HFFc6 (cell line): Measurements from ENCODE around the gene NELFCD. TPM values are rescaled to one million over a fixed set of nuclear protein-coding genes. Genes with fewer than 3 reads are reported as not detected.

Experiments
- DNase-seq: peaks from one replicate; pipeline ENCODE4 v3.0.0-alpha.2; 2018
- H3K27ac Mint-ChIP-seq: 2 replicates; pipeline ENCODE4 v1.8.0; 2020; ENCODE audit warnings: mild to moderate bottlenecking, mixed read lengths
- H3K27me3 Mint-ChIP-seq: 2 replicates; pipeline ENCODE4 v1.8.0; 2021; ENCODE audit warnings: mild to moderate bottlenecking, moderate library complexity, mixed read lengths; ENCODE audit not compliant: insufficient read depth
- H3K36me3 Mint-ChIP-seq: 2 replicates; pipeline ENCODE4 v1.8.0; 2021; ENCODE audit warnings: low read depth, mixed read lengths
- H3K4me1 Mint-ChIP-seq: 2 replicates; pipeline ENCODE4 v1.8.0; 2020; ENCODE audit warnings: low read depth, mixed read lengths
- H3K4me3 Mint-ChIP-seq: 2 replicates; pipeline ENCODE4 v1.8.0; 2020; ENCODE audit warnings: mild to moderate bottlenecking, moderate library complexity, mixed read lengths
- H3K9me3 Mint-ChIP-seq: 2 replicates; pipeline ENCODE4 v1.8.0; 2020; ENCODE audit warnings: mild to moderate bottlenecking, mixed read lengths
- CTCF ChIP-seq: fragments of 200-600 bp; sonication (generic); IDR thresholded peaks from 2 replicates; pipeline ENCODE4 v1.5.0; 2021; ENCODE audit warnings: antibody characterized with exemption, mild to moderate bottlenecking
- long read RNA-seq: library from polyadenylated mRNA; unstranded; transcript quantifications from one replicate; pipeline ENCODE4 v2.0.0, GENCODE V29; 2019
- total RNA-seq, 6 experiments: library from RNA; stranded (reverse); fragmentation: NEBNext Ultra II Directional; extraction: Animal tissue kit (Norgen Biotek cat#: 25700); gene quantifications; 2 replicates in 1 of 6; 3 replicates in 5 of 6; pipeline ENCODE4 v1.2.3, GENCODE V29; 2021

Gene NELFCD
- 10 to 100 TPM; 52.3 to 64.0 (median 62.1) TPM for total RNA-seq
- long read RNA-seq, transcript NELFCD-213 (15 exons, 2,305 nt), result major isoform, 90 of 122 reads
- long read RNA-seq, partial matches to known transcripts, result 15 of 122 reads
- long read RNA-seq, other reads (novel, unspliced or antisense), result 17 of 122 reads

DNA sequence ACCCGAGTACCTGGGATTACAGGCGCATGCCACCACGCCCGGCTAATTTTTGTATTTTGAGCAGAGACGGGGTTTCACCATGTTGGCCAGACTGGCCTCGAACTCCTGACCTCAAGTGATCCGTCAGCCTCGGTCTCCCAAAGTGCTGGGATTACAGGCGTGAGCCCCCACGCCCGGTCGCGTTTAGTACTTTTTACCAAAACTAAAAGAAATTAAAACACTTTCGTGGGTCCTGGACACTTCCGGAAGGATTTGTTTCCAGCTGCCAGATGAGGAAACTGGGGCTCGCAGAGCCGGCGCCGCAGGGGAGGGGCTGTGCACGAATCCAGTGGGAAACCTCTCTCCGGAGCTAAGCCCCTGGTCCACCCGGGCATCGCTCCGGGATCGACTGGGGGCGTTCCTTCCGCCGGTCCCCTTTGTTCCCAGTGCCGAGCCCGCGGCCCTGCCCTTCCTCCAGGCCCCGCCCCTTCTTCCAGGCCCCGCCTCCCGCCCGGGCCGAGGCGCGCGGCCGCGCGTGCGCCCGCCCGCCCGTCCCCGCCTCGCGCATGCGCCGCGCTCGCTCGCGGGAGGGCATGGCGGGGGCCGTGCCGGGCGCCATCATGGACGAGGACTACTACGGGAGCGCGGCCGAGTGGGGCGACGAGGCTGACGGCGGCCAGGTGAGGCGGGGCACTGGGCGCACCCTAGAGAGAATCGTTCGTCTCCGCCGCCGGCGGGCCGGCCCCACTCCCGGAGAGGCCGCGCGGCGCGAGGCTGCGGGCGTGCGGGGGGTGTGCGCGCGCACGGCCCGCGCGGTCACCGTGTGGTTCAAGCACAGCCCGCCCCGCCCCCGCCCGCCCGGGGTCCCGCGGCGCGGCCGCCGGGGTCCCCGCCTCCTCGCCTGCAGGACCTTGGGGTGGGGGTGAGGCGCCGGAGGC is at the start of gene NELFCD:
Gene NELFCD (plus strand): TSS at position 546 of the 917 bp plus-strand sequence. CDS start 54 bp downstream, at position 600.
- Mint-ChIP-seq H3K27me3 (peaks cover 2% of the 10 kb centered on the region), H3K36me3 (peaks cover 7% of the 10 kb centered on the region), H3K4me3 (peak within 1 kb of the TSS; percentile 94), H3K4me1 (peaks cover 22% of the 10 kb centered on the region), H3K9me3 (no peaks in the 10 kb centered on the region; the same call in 1 of the 2 replicates), H3K27ac (peak within 1 kb of the TSS; percentile 68)
- no peak for TF ChIP-seq CTCF
- peak; percentile 59 for DNase-seq

- TF ChIP-seq CTCF, result no peak
- H3K4me3 Mint-ChIP-seq, result no peak overlapping the region
- H3K27ac Mint-ChIP-seq, result no peak overlapping the region
- no peaks in the 10 kb centered on the region for H3K36me3 Mint-ChIP-seq
- H3K9me3 Mint-ChIP-seq, result no peaks in the 10 kb centered on the region
- peaks cover 28% of the 10 kb centered on the region for H3K27me3 Mint-ChIP-seq
- H3K4me1 Mint-ChIP-seq, result no peaks in the 10 kb centered on the region
- DNase-seq, result no peak
Measured at GRCh38 chr20:58932170-58932569, 48.9 kb upstream of the NELFCD start.

- Mint-ChIP-seq H3K4me1 (no peaks in the 10 kb centered on the region), H3K36me3 (no peaks in the 10 kb centered on the region), H3K27ac (no peak overlapping the region), H3K4me3 (no peak overlapping the region), H3K9me3 (no peaks in the 10 kb centered on the region), H3K27me3 (peaks cover 8% of the 10 kb centered on the region)
- DNase-seq, result no peak
- TF ChIP-seq CTCF, result no peak
Measured at GRCh38 chr20:58938078-58938477, 43.0 kb upstream of the NELFCD start.

DNA sequence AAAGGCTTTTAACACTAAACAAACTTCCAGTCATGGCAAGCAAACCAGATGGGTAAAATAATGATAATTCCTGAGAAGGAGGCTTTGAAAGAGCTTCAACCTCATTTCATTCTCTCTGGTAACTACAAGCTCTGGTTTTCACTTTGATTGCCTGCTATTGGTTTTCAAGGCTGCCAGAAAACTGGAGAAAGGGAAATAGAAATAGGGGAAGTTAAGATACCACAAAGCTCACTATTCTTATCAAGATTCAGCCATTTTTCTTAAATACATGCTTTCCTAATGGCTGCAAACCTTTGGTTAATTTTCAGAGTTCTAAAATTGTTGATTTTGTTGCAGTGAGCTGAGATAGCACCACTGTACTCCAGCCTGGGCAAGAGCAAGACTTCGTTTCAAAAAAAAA is 42.5 kb upstream of the NELFCD start:
- DNase-seq, result no peak
- Mint-ChIP-seq H3K36me3 (no peaks in the 10 kb centered on the region), H3K4me1 (no peaks in the 10 kb centered on the region), H3K4me3 (no peak overlapping the region), H3K27ac (no peak overlapping the region), H3K9me3 (no peaks in the 10 kb centered on the region), H3K27me3 (peaks cover 8% of the 10 kb centered on the region)
- TF ChIP-seq CTCF, result no peak

- no peaks in the 10 kb centered on the region for H3K4me1 Mint-ChIP-seq
- no peak overlapping the region for H3K4me3 Mint-ChIP-seq
- H3K9me3 Mint-ChIP-seq, result no peaks in the 10 kb centered on the region
- no peak for DNase-seq
- no peak for TF ChIP-seq CTCF
- peaks cover 17% of the 10 kb centered on the region for H3K27me3 Mint-ChIP-seq
- H3K36me3 Mint-ChIP-seq, result no peaks in the 10 kb centered on the region
- H3K27ac Mint-ChIP-seq, result no peak overlapping the region
Measured at GRCh38 chr20:58941471-58941870, 39.6 kb upstream of the NELFCD start.
